Measurements from ENCODE around the gene RSU1. TPM values are rescaled to one million over a fixed set of nuclear protein-coding genes. Genes with fewer than 3 reads are reported as not detected.

Gene RSU1
- polyA plus RNA-seq, 1 experiment: 277 TPM

- ChIA-PET CTCF (interaction anchor here (0.6 to 2.0 kb wide), 5 partner anchors 10 to 399 kb away, joined by 3 to 6 read pairs (median 3); partner anchors contain the start of gene VIM), POLR2A (interaction anchor here (0.6 kb wide), 1 partner anchor 219 kb away, joined by 3 read pairs; no protein-coding TSS in a partner anchor)
- TF ChIP-seq CTCF (IDR thresholded peaks at IDR 0.05; ENCODE audit: insufficient read depth, low read depth, low read length): no peak
- no peak for DNase-seq (ENCODE audit: low read depth)
- H3K4me3 ChIP-seq (ENCODE audit: low read depth, low read length): no peak overlapping the region
- H3K27me3 ChIP-seq (ENCODE audit: control insufficient read depth, insufficient read depth, low read length): no peaks in the 10 kb centered on the region
- no peaks in the 10 kb centered on the region for H3K36me3 ChIP-seq (ENCODE audit: control insufficient read depth, insufficient read depth, low read length)
Measured at GRCh38 chr10:16857419-16857818, 40.2 kb upstream of the RSU1 start.

- Histone ChIP-seq H3K4me3 (ENCODE audit: low read depth, low read length) (no peak overlapping the region), H3K36me3 (ENCODE audit: control insufficient read depth, insufficient read depth, low read length) (no peaks in the 10 kb centered on the region), H3K27me3 (ENCODE audit: control insufficient read depth, insufficient read depth, low read length) (no peaks in the 10 kb centered on the region)
- no peak for TF ChIP-seq CTCF (IDR thresholded peaks at IDR 0.05; ENCODE audit: insufficient read depth, low read depth, low read length)
- ChIA-PET POLR2A (interaction anchor here (0.6 kb wide), 1 partner anchor 220 kb away, joined by 3 read pairs; no protein-coding TSS in a partner anchor), CTCF (interaction anchor here (1.0 to 1.7 kb wide), 5 partner anchors 9 to 35 kb away, joined by 3 to 4 read pairs (median 3); no protein-coding TSS in a partner anchor)
- no peak for DNase-seq (ENCODE audit: low read depth)
Measured at GRCh38 chr10:16856567-16856966, 39.3 kb upstream of the RSU1 start.

GRCh38 chr10:16856092-16856491, 38.9 kb upstream of the RSU1 start:
- TF ChIP-seq CTCF (IDR thresholded peaks at IDR 0.05; ENCODE audit: insufficient read depth, low read depth, low read length): no peak
- H3K4me3 ChIP-seq (ENCODE audit: low read depth, low read length): no peak overlapping the region
- POLR2A ChIA-PET: interaction anchor here (0.5 kb wide), 1 partner anchor 382 kb away, joined by 3 read pairs; no protein-coding TSS in a partner anchor
- CTCF ChIA-PET: interaction anchor here (1.0 to 1.7 kb wide), 5 partner anchors 9 to 35 kb away, joined by 3 to 4 read pairs (median 3); no protein-coding TSS in a partner anchor
- no peaks in the 10 kb centered on the region for H3K27me3 ChIP-seq (ENCODE audit: control insufficient read depth, insufficient read depth, low read length)
- no peak for DNase-seq (ENCODE audit: low read depth)
- H3K36me3 ChIP-seq (ENCODE audit: control insufficient read depth, insufficient read depth, low read length): no peaks in the 10 kb centered on the region

GRCh38 chr10:16854623-16855022, 37.4 kb upstream of the RSU1 start:
- Histone ChIP-seq H3K27me3 (ENCODE audit: control insufficient read depth, insufficient read depth, low read length) (no peaks in the 10 kb centered on the region), H3K36me3 (ENCODE audit: control insufficient read depth, insufficient read depth, low read length) (no peaks in the 10 kb centered on the region), H3K4me3 (ENCODE audit: low read depth, low read length) (no peak overlapping the region)
- DNase-seq (ENCODE audit: low read depth): no peak
- ChIA-PET CTCF (interaction anchor here (1.0 to 2.8 kb wide), 4 partner anchors 89 to 406 kb away, joined by 3 to 6 read pairs (median 3); no protein-coding TSS in a partner anchor), POLR2A (no interaction called here)
- TF ChIP-seq CTCF (IDR thresholded peaks at IDR 0.05; ENCODE audit: insufficient read depth, low read depth, low read length): no peak

- no peaks in the 10 kb centered on the region for H3K36me3 ChIP-seq (ENCODE audit: control insufficient read depth, insufficient read depth, low read length)
- ChIA-PET CTCF (interaction anchor here (0.7 to 2.8 kb wide), 14 partner anchors 9 to 414 kb away, joined by 3 to 9 read pairs (median 4); no protein-coding TSS in a partner anchor), POLR2A (interaction anchor here (0.6 kb wide), 1 partner anchor 37 kb away, joined by 3 read pairs; no protein-coding TSS in a partner anchor)
- no peak for DNase-seq (ENCODE audit: low read depth)
- no peak overlapping the region for H3K4me3 ChIP-seq (ENCODE audit: low read depth, low read length)
- no peak for TF ChIP-seq CTCF (IDR thresholded peaks at IDR 0.05; ENCODE audit: insufficient read depth, low read depth, low read length)
- no peaks in the 10 kb centered on the region for H3K27me3 ChIP-seq (ENCODE audit: control insufficient read depth, insufficient read depth, low read length)
Measured at GRCh38 chr10:16853809-16854208, 36.6 kb upstream of the RSU1 start.
